Naive B cell (primary cell): ENCODE results near the gene LRRK1. TPM values are rescaled to one million over a fixed set of nuclear protein-coding genes. Genes with fewer than 3 reads are reported as not detected.

Source experiments
- ATAC-seq, 2 donors: fragments of 150-1000 bp; cut with Tn5 transposase; 2 replicates each; pipeline ENCODE4 v1.10.0; 2021; ENCODE audit warnings: low read depth in 2 of 2, mild to moderate bottlenecking in 2 of 2, moderate library complexity in 2 of 2
- DNase-seq: peaks from one replicate; pipeline ENCODE4 v3.0.0; 2022
- H3K27ac Mint-ChIP-seq, 6 donors: one replicate each; pipeline ENCODE4 v1.8.0; 2020 to 2022; ENCODE audit warnings: mild to moderate bottlenecking in 6 of 6, mixed read lengths in 6 of 6, moderate library complexity in 5 of 6, inconsistent platforms in 2 of 6
- H3K27me3 Mint-ChIP-seq, 3 donors: one replicate each; pipeline ENCODE4 v1.8.0; 2021 to 2022; ENCODE audit warnings: mixed read lengths in 3 of 3, mild to moderate bottlenecking in 1 of 3
- H3K36me3 Mint-ChIP-seq, 2 donors: one replicate each; pipeline ENCODE4 v1.8.0; 2020 to 2022; ENCODE audit warnings: mixed read lengths in 2 of 2, inconsistent platforms in 1 of 2, mild to moderate bottlenecking in 1 of 2
- H3K4me1 Mint-ChIP-seq, 3 donors: one replicate each; pipeline ENCODE4 v1.8.0; 2020 to 2022; ENCODE audit warnings: mixed read lengths in 3 of 3, inconsistent platforms in 1 of 3, mild to moderate bottlenecking in 1 of 3, moderate library complexity in 1 of 3
- H3K4me3 Mint-ChIP-seq, 8 donors: one replicate each; pipeline ENCODE4 v1.8.0; 2020 to 2022; ENCODE audit warnings: mild to moderate bottlenecking in 8 of 8, mixed read lengths in 8 of 8, moderate library complexity in 8 of 8, inconsistent platforms in 2 of 8
- H3K9me3 Mint-ChIP-seq, 7 donors: one replicate each; pipeline ENCODE4 v1.8.0; 2020 to 2022; ENCODE audit warnings: mixed read lengths in 7 of 7, mild to moderate bottlenecking in 5 of 7, inconsistent platforms in 2 of 7, moderate library complexity in 1 of 7
- polyA plus RNA-seq, 6 donors: library from polyadenylated mRNA; unstranded; fragments of 300-500 nt; fragmentation: Illumina TruSeq; gene quantifications; one replicate each; pipeline ENCODE4 v1.2.3, GENCODE V29; 2021; ENCODE audit warnings: low read depth in 6 of 6

Gene LRRK1
- polyA plus RNA-seq, 6 donors from 2014 or later = 3.4 to 10.3 (median 6.0) TPM

DNA sequence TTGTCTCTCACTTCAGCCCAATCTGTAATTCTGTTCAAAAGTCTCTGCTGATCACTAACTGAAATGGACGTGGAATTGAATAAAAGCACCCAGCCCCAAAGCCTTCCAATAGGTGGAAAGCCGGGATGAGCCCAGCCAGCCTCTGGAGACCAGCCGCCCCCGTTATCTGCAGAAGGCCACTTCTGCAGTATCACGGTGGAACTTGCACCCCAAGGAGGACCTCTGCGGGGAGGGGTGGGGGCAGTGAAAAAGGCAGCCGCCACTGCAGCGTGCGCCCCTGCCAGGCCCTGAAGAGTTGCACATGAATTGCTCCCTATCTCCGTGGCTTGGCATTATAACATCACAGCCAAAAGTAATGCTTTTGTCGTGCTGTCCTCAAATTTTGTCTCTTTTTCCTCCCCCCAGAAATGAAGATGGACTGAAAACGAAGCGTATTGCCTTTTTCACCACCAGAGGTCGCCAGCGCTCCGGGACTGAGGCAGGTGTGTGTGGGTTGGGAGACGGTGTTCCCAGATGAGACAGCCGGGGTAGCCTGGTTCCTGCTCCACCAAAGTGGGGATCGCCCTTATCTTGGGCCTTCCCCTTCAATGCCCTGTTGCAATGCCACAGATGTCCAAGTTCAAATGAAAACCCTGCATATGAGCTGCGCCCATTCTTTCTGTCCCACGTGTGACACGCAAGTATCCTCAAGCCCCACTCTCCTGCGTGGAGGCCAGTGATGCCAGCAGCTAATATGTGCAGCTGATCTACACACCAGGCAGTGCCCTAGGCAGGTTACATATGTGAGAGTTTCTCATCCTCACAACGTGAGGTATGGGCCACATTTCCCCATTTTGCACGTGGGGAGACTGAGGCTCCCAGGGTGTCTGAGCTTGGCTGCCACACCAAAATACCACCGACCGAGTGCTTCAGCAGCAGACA is 96.0 kb downstream of the LRRK1 start:
- no peak overlapping the region for H3K4me3 Mint-ChIP-seq
- H3K27me3 Mint-ChIP-seq = no peaks in the 10 kb centered on the region
- H3K4me1 Mint-ChIP-seq = peaks cover 0 to 2% (median 0%) of the 10 kb centered on the region in 3 donors
- DNase-seq (peak; percentile 45), ATAC-seq (peak; percentile 43 to 59)
- H3K36me3 Mint-ChIP-seq = peaks cover 0 to 7% of the 10 kb centered on the region in 2 donors
- peak overlapping the region in 2 of 6 donors; percentile 75 to 76 for H3K27ac Mint-ChIP-seq
- H3K9me3 Mint-ChIP-seq = no peaks in the 10 kb centered on the region

DNA sequence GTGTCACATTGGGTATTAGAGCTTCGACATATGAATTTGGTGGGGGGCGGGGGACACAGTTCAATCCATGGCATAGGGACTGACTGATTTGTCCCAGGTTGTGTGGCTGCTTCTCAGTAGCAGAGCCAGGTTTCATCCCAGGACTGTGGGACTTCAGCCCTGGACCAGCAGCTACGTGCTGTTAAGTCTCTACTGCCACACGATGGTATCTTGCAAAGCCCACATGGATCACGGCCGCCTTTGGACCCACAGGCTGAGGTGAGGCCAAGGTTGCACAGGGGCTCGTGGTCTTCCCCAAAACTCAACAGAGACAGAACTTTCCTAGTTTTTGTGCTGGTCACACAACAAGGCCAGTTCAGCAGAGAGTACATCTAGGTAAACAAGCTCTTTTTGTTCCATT is 97.4 kb downstream of the LRRK1 start:
- ATAC-seq (no peak), DNase-seq (no peak)
- peaks cover 7 to 15% of the 10 kb centered on the region in 2 donors for H3K36me3 Mint-ChIP-seq
- H3K27me3 Mint-ChIP-seq = no peaks in the 10 kb centered on the region
- H3K9me3 Mint-ChIP-seq = no peaks in the 10 kb centered on the region
- H3K4me3 Mint-ChIP-seq = no peak overlapping the region
- H3K4me1 Mint-ChIP-seq = no peaks in the 10 kb centered on the region
- no peak overlapping the region for H3K27ac Mint-ChIP-seq

DNA sequence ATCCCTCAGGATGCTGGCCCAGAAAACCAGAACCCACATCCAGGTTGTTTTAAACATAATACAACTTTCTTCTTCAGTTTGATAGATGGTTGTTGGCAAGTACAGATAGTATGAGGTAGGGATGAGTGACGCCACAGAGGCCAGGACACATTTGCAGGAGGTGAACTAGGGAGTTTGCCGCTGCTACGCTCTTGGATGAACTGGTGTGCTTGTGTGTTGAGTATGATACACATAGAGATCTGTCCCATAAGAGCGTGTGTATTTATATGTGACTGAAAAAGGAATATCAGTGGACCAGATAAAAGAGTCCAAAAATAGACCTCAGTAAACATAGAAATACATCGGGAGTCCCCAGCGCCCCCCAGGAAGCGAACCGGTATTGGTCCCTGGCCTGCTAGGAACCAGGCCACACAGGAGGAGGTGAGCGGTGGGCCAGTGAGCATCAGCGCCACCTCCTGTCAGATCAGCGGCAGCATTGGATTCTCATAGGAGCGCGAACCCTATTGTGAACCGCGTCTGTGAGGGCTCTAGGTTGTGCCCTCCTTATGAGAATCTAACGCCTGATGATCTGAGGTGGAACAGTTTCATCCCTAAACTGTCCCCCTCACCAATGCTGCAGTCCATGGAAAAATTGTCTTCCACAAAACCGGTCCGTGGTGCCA is 98.1 kb downstream of the LRRK1 start:
- H3K27ac Mint-ChIP-seq = peak overlapping the region in 1 of 6 donors; percentile 19
- H3K9me3 Mint-ChIP-seq = no peaks in the 10 kb centered on the region
- H3K36me3 Mint-ChIP-seq = peaks cover 7 to 15% of the 10 kb centered on the region in 2 donors
- no peaks in the 10 kb centered on the region for H3K4me1 Mint-ChIP-seq
- DNase-seq (no peak), ATAC-seq (no peak)
- H3K27me3 Mint-ChIP-seq = no peaks in the 10 kb centered on the region
- no peak overlapping the region for H3K4me3 Mint-ChIP-seq

DNA sequence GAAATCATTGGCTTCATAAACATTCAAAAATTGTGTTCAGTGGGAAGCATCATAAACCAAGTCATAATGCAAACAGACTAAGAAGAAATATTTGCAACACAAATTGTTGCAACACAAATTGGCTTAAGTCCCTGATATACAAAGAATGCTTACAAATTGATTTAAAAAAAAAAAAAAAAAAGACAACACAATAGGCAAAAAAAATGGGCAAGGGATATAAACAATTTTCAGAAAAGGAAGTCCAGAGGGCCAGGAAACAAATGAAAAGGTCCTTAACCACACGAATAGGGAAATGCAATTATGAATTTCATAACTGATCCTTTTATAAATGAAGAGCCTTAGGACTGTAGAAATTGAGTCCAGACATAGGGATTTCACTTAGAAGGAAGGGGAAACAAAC is 98.9 kb downstream of the LRRK1 start:
- no peak overlapping the region for H3K27ac Mint-ChIP-seq
- peaks cover 7 to 15% of the 10 kb centered on the region in 2 donors for H3K36me3 Mint-ChIP-seq
- H3K27me3 Mint-ChIP-seq = no peaks in the 10 kb centered on the region
- ATAC-seq (no peak), DNase-seq (no peak)
- H3K4me1 Mint-ChIP-seq = no peaks in the 10 kb centered on the region
- H3K4me3 Mint-ChIP-seq = no peak overlapping the region
- H3K9me3 Mint-ChIP-seq = no peaks in the 10 kb centered on the region

DNA sequence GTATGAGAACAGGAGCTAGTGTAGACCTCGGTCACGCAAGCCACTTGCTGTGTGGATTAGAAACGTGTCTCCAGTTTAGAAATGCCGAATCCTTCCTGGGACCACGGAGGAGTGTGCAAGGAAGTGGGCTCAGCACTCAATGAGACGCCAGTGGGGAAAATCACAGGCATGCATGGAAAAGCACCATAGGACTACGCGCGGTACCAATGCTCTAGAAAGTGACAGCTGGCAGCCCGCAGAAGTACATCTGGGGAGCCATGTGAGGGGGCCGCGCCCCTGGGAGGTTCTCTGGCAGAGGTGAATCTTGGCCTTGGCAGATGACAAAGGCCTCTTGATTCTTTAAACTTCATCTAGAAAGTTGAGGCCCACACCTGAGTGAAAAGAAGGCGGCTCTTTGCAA is 99.3 kb downstream of the LRRK1 start:
- no peak overlapping the region for H3K4me3 Mint-ChIP-seq
- no peaks in the 10 kb centered on the region for H3K4me1 Mint-ChIP-seq
- no peak for DNase-seq
- ATAC-seq = no peak
- H3K36me3 Mint-ChIP-seq = peaks cover 7 to 15% of the 10 kb centered on the region in 2 donors
- no peaks in the 10 kb centered on the region for H3K9me3 Mint-ChIP-seq
- H3K27ac Mint-ChIP-seq = no peak overlapping the region
- H3K27me3 Mint-ChIP-seq = no peaks in the 10 kb centered on the region

DNA sequence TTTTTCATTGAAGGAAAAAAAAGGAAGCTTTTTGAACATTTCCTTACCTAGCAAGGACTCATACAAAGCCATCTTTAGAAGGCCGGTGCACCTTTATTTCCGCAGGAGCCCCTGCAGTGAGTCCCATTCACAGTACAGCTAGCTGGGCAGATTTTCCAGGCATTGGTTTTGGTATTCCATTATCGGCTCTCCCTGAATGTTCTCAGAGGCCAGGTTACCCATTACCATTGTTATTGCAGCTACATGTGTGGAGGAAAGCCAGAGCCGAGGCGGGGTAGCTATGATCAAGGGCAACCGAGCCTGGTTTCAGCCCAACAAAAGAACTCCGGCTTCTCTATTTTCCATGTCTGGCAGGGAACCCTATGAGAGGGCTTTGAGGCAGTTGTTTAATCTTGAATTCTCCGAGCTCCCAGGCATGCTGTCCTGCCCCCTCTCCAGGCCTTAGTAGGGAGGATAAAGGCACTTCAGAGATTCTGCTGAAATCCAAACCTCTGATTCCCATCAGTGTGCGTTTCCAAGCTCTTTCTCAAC is 100.3 kb downstream of the LRRK1 start:
- Mint-ChIP-seq H3K27me3 (no peaks in the 10 kb centered on the region), H3K36me3 (peaks cover 7 to 15% of the 10 kb centered on the region in 2 donors), H3K4me3 (no peak overlapping the region), H3K27ac (peak overlapping the region in 1 of 6 donors; percentile 30), H3K9me3 (no peaks in the 10 kb centered on the region), H3K4me1 (no peaks in the 10 kb centered on the region)
- ATAC-seq (no peak), DNase-seq (no peak)

DNA sequence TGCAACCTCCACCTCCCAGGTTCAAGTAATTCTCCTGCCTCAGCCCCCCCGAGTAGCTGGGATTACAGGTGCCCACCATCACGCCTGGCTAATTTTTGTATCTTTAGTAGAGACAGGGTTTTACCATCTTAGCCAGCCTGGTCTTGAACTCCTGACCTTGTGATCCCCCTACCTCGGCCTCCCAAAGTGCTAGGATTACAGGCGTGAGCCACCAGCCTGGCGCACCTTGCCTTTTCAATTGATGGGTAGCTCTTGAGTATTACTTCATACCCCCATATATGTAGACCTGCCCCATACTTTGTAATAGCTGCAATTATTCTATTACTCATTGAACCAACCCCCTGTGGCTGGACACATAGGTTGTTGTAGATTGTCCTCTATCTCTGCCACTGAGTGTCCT is 101.3 kb downstream of the LRRK1 start:
- H3K27me3 Mint-ChIP-seq = no peaks in the 10 kb centered on the region
- no peaks in the 10 kb centered on the region for H3K9me3 Mint-ChIP-seq
- DNase-seq = no peak
- no peaks in the 10 kb centered on the region for H3K4me1 Mint-ChIP-seq
- no peak overlapping the region for H3K4me3 Mint-ChIP-seq
- H3K27ac Mint-ChIP-seq = no peak overlapping the region
- no peak for ATAC-seq
- H3K36me3 Mint-ChIP-seq = peaks cover 14% of the 10 kb centered on the region in 2 donors

DNA sequence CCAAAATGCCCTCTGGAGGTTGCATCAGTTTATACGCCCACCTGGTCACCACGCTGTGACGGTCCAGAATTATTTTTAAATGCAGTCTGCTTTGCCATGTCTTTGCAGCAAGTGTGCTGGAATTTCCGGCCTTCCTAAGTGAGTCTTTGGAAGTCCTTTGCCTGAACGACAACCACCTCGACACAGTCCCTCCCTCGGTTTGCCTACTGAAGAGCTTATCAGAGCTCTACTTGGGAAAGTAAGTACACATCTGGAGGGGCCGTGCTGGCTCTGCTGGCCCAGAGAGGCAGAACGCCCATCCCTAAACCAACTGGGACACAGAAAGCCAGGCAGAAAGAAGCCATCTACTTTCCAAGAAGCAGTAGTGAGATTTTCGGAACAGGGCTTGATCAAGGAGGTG is 101.8 kb downstream of the LRRK1 start:
- Mint-ChIP-seq H3K36me3 (peaks cover 12 to 16% of the 10 kb centered on the region in 2 donors), H3K4me1 (no peaks in the 10 kb centered on the region), H3K9me3 (no peaks in the 10 kb centered on the region), H3K27me3 (no peaks in the 10 kb centered on the region), H3K4me3 (no peak overlapping the region), H3K27ac (no peak overlapping the region)
- ATAC-seq (no peak), DNase-seq (no peak)

DNA sequence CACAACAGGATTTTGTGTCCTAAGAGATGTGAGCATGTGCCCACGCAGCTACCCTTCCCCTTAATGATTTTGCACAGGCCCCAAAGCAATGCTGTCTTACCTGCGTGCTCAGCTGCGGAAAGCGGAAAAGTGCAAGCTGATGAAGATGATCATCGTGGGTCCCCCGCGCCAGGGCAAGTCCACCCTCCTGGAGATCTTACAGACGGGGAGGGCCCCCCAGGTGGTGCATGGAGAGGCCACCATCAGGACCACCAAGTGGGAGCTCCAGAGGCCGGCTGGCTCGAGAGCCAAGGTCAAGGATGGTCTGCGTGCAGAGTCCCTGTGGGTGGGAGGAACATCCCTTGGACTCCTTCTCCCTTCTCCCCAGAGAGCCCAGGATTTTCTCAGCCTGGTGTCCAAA is 103.1 kb downstream of the LRRK1 start:
- ATAC-seq (no peak), DNase-seq (no peak)
- Mint-ChIP-seq H3K9me3 (no peaks in the 10 kb centered on the region), H3K27ac (no peak overlapping the region), H3K4me3 (no peak overlapping the region), H3K36me3 (peaks cover 12 to 16% of the 10 kb centered on the region in 2 donors), H3K4me1 (no peaks in the 10 kb centered on the region), H3K27me3 (no peaks in the 10 kb centered on the region)

DNA sequence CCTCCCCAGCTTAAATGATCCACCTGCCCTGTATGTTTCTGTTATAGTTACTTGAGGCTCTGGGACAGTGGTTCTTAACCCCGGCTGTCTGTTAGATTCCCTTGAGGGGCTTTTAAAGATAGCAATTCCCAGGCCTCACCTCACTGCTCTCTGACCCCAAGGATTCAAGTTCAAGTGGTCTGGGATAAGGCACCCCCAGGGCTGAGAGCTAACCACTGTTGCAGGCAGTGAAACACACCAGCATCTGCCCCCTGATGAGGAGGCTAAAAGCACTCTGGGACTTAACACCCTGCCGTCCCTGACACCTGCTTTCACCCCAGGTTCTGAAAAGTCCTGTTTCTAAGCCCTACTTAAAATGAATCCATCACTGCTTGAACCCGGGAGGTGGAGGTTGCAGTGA is 103.7 kb downstream of the LRRK1 start:
- no peak for DNase-seq
- H3K27me3 Mint-ChIP-seq = no peaks in the 10 kb centered on the region
- no peaks in the 10 kb centered on the region for H3K9me3 Mint-ChIP-seq
- no peaks in the 10 kb centered on the region for H3K4me1 Mint-ChIP-seq
- H3K4me3 Mint-ChIP-seq = no peak overlapping the region
- ATAC-seq = no peak
- no peak overlapping the region for H3K27ac Mint-ChIP-seq
- H3K36me3 Mint-ChIP-seq = peaks cover 12 to 20% of the 10 kb centered on the region in 2 donors

DNA sequence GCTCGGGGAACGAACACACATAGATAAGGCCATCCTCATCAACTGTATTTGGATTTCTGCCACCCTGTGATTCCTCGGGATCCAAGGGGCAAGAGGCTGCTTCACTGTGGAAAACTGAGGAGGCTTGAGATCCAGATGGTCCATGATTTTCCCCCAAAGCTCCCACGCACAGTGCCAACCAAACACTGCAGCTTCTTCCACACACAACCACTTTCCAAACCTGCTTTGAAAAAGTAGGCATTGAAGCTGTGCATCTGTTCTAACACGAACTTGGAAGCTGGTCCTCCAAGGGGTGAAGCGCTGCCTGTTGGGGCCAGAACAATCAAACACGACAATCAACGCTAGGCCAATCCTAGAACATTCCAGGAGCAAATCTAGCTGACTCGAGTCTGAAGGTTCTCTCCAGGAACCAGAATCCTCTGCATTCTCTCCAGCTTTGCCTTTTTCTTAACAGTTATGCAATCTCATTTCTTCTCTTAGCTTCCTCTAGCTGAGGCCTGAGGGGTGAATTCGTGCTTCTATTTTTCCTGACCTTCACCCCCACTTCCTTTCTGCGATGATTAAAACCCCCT is 104.4 kb downstream of the LRRK1 start:
- no peaks in the 10 kb centered on the region for H3K9me3 Mint-ChIP-seq
- H3K36me3 Mint-ChIP-seq = peaks cover 17 to 27% of the 10 kb centered on the region in 2 donors
- H3K4me1 Mint-ChIP-seq = no peaks in the 10 kb centered on the region
- peak overlapping the region in 1 of 6 donors; percentile 68 for H3K27ac Mint-ChIP-seq
- no peak for ATAC-seq
- no peak for DNase-seq
- no peak overlapping the region for H3K4me3 Mint-ChIP-seq
- no peaks in the 10 kb centered on the region for H3K27me3 Mint-ChIP-seq

DNA sequence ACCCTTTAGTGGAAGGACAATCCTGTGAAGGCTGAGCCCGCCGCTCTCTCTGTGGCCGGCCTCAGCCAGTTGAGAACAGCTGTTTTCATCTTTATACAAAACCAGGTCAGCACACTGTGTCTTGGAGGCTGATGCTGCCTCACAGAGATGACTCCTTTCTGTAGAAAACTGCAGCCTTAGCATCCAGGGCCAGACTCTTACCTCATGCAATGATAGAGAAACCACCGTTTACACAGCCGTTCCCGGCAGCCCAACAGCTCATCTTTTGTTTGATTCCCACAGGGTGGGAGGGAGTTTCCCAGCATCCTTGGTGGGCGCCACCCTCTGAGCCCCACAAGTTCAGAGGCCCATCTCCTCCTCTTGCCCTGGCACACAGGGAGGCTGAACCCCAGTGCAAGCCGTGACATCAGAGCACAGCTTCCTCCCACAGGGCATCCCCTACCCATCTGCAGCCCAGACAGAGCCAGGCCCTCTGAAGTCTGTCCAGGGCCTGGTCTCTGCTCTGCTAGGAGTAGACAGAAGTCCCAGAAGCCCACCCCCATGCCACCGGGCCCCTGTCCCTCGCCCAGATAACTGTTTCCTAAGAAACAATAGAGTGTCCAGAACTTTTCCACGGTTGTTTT is 105.0 kb downstream of the LRRK1 start:
- Mint-ChIP-seq H3K9me3 (no peaks in the 10 kb centered on the region), H3K27ac (peak overlapping the region in 1 of 6 donors; percentile 68), H3K36me3 (peaks cover 22 to 33% of the 10 kb centered on the region in 2 donors), H3K4me3 (no peak overlapping the region), H3K4me1 (no peaks in the 10 kb centered on the region), H3K27me3 (no peaks in the 10 kb centered on the region)
- ATAC-seq = no peak
- DNase-seq = no peak

DNA sequence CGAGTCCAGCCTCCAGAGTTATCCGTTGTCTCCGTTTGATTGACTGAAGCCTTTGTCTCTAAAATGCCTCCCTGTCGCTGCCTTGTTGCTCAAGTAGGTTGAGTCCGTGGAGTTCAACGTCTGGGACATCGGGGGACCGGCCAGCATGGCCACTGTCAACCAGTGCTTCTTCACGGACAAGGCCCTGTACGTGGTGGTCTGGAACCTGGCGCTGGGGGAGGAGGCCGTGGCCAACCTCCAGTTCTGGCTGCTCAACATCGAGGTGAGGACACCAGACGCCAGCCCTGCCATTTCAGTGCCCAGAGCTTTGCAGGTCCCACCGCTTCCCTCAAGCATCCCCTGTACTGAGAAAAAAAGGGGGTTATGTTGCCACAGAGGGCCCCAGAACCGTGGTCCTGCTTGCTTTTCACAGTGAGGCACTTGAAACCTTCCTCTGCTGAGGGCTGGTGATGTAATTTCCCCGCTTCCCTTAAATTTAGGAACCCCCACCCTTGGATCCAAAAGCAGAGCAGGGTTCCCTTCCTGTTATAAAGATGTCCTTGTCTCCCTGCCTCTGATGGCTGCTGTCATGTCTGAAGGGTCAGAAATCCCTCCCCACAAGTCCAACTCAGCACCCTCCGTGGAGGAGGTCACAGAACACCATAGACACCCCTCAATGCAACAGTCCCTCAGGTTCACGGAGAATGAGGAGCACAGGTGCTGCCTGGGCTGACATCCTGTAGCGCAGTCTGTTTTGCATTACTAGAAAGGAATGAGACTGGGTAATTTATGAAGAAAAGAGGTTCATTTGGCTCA is 105.7 kb downstream of the LRRK1 start:
- Mint-ChIP-seq H3K27me3 (no peaks in the 10 kb centered on the region), H3K27ac (no peak overlapping the region), H3K9me3 (no peaks in the 10 kb centered on the region), H3K4me1 (no peaks in the 10 kb centered on the region), H3K36me3 (peaks cover 25 to 40% of the 10 kb centered on the region in 2 donors), H3K4me3 (no peak overlapping the region)
- DNase-seq = no peak
- ATAC-seq = no peak
